A549 (cell line): ENCODE results near the gene PSRC1. TPM values are rescaled to one million over a fixed set of nuclear protein-coding genes. Genes with fewer than 3 reads are reported as not detected.

Experiments
- ATAC-seq, 2 experiments: fragments of 200-7000 bp in 1 of 2; fragments of >200 bp in 1 of 2; cut with Nextera tagmentation in 1 of 2; cut with Tn5 transposase in 1 of 2; 3 replicates each; pipeline versions ENCODE4 v1.8.0 to v1.9.1; 2018 to 2020; ENCODE audit warnings: mild to moderate bottlenecking in 1 of 2, moderate library complexity in 1 of 2
- CTCF ChIA-PET: fragments of 300-600 bp; sonication (Branson Sonifier 250); formaldehyde crosslinking; extraction: SDS; loops from one replicate; lab custom pipeline; 2021; ENCODE audit warnings: antibody characterized with exemption, inconsistent platforms; lab: Yijun Ruan, JAX
- POLR2A ChIA-PET: fragments of 350-600 bp; formaldehyde crosslinking; extraction: SDS; loops from one replicate; lab custom pipeline; 2021; ENCODE audit warnings: antibody characterized with exemption, inconsistent platforms; lab: Yijun Ruan, JAX
- DNase-seq, 2 experiments: peaks; one replicate each; pipeline versions ENCODE4 v3.0.0 to v3.0.0-alpha.2; 2011 to 2016; ENCODE audit warnings: low read depth in 1 of 2, low spot score in 1 of 2
- FAIRE-seq: peaks from 2 replicates; lab custom pipeline; 2011; peaks lifted over from hg19 to GRCh38; lab: Jason Lieb, UNC
- H3K27ac ChIP-seq, 2 experiments: fragments of >200 bp; sonication (Bioruptor Twin); formaldehyde crosslinking; 3 replicates each; pipeline ENCODE4 v1.5.1; 2016 to 2017
- H3K4me1 ChIP-seq: fragments of >200 bp; sonication (Bioruptor Twin); formaldehyde crosslinking; 3 replicates; pipeline ENCODE4 v1.6.1; 2016
- H3K4me2 ChIP-seq: fragments of >200 bp; sonication (Bioruptor Twin); formaldehyde crosslinking; 3 replicates; pipeline ENCODE4 v1.6.1; 2016
- H3K4me3 ChIP-seq: fragments of >200 bp; sonication (Bioruptor Twin); formaldehyde crosslinking; 3 replicates; pipeline ENCODE4 v1.5.1; 2016
- H3K9me3 ChIP-seq: fragments of >200 bp; sonication (Bioruptor Twin); formaldehyde crosslinking; 3 replicates; pipeline ENCODE4 v1.6.1; 2016
- CHD2 ChIP-seq: fragments of 150-350 bp; IDR thresholded peaks from 2 replicates; pipeline ENCODE4 v1.6.1; 2014; ENCODE audit warnings: low read length; ENCODE audit not compliant: partially characterized antibody
- CHD4 ChIP-seq: fragments of 200-600 bp; sonication (generic); IDR thresholded peaks from 2 replicates; pipeline ENCODE4 v1.6.1; 2016; ENCODE audit warnings: antibody characterized with exemption, mild to moderate bottlenecking, borderline replicate concordance
- FOXS1 ChIP-seq: fragments of 250-450 bp; sonication (Bioruptor Pico); IDR thresholded peaks from 2 replicates; pipeline ENCODE4 v1.5.0; 2020; ENCODE audit warnings: mild to moderate bottlenecking, moderate library complexity
- GATA3 ChIP-seq: IDR thresholded peaks from 2 replicates; pipeline ENCODE4 v1.6.1; 2012; ENCODE audit warnings: borderline replicate concordance
- HEYL ChIP-seq: fragments of 250-450 bp; sonication (Bioruptor Pico); IDR thresholded peaks from 2 replicates; pipeline ENCODE4 v1.8.0; 2021; ENCODE audit warnings: mild to moderate bottlenecking, moderate library complexity
- HOXA7 ChIP-seq: fragments of 250-450 bp; sonication (Bioruptor Pico); IDR thresholded peaks from 2 replicates; pipeline ENCODE4 v1.5.0; 2020; ENCODE audit warnings: mild to moderate bottlenecking, moderate library complexity
- JUNB ChIP-seq: fragments of >200 bp; sonication (Bioruptor Twin); formaldehyde crosslinking; IDR thresholded peaks from 2 replicates; pipeline ENCODE4 v1.6.1; 2016
- MAZ ChIP-seq: fragments of 150-350 bp; IDR thresholded peaks from 2 replicates; pipeline ENCODE4 v1.6.1; 2014; ENCODE audit warnings: antibody characterized with exemption, low read depth, low read length, borderline replicate concordance
- NR3C1 ChIP-seq: fragments of >200 bp; sonication (Bioruptor Twin); formaldehyde crosslinking; IDR thresholded peaks from 3 replicates; pipeline ENCODE4 v1.6.1; 2017
- PHF8 ChIP-seq: fragments of 200-600 bp; sonication (generic); IDR thresholded peaks from 2 replicates; pipeline ENCODE4 v1.6.1; 2016; ENCODE audit warnings: low read depth, mild to moderate bottlenecking, antibody characterized with exemption, moderate library complexity, borderline replicate concordance
- POLR2AphosphoS2 ChIP-seq: conservative IDR thresholded peaks from 2 replicates; pipeline ENCODE4 v1.6.1; 2012; ENCODE audit warnings: low read length, improper control_type of control experiment, inconsistent platforms
- RCOR1 ChIP-seq: fragments of 150-350 bp; IDR thresholded peaks from 2 replicates; pipeline ENCODE4 v1.6.1; 2014; ENCODE audit warnings: antibody characterized with exemption, low read length, low read depth
- TFCP2L1 ChIP-seq: fragments of 250-450 bp; sonication (Bioruptor Pico); IDR thresholded peaks from 2 replicates; pipeline ENCODE4 v1.5.0; 2021; ENCODE audit warnings: mild to moderate bottlenecking
- TP53 ChIP-seq: fragments of 250-450 bp; sonication (Bioruptor Pico); IDR thresholded peaks from 2 replicates; pipeline ENCODE4 v1.5.0; 2021; ENCODE audit warnings: mild to moderate bottlenecking, moderate library complexity
- ZC3H11A ChIP-seq: fragments of 450-650 bp; IDR thresholded peaks from 2 replicates; pipeline ENCODE4 v1.6.1; 2014; ENCODE audit warnings: antibody characterized with exemption, mild to moderate bottlenecking
- WGBS: methylation state at CpG from one replicate; pipeline ENCODE4 v1.1.6; 2017; ENCODE audit errors: missing lambda C conversion rate; 5-methylcytosine and 5-hydroxymethylcytosine counted together
- polyA plus RNA-seq, 4 experiments: library from polyadenylated mRNA; depleted of rRNA in 3 of 4; stranded (reverse); fragments of >200 nt; fragmentation: RNase III in 1 of 4; extraction: RNeasy Plus Mini Kit Qiagen cat#74134 plus additional on column Dnase treatment in 1 of 4; gene quantifications; 2 replicates in 3 of 4; 3 replicates in 1 of 4; pipeline ENCODE4 v1.2.3, GENCODE V29; 2011 to 2017
- TF ChIP-seq, protein P1 (sequence below): IDR thresholded peaks from 2 replicates; pipeline ENCODE4 v1.6.1; 2012
- TF ChIP-seq, protein P2 (sequence below): fragments of >200 bp; sonication (Bioruptor Twin); formaldehyde crosslinking; IDR thresholded peaks from 3 replicates; pipeline ENCODE4 v1.5.1; 2016
- TF ChIP-seq, protein P3 (sequence below): fragments of >200 bp; sonication (Bioruptor Twin); formaldehyde crosslinking; IDR thresholded peaks from 3 replicates; pipeline ENCODE4 v1.6.1; 2016
- TF ChIP-seq, protein P4 (sequence below): fragments of 250-450 bp; sonication (Bioruptor Pico); IDR thresholded peaks from 2 replicates; pipeline ENCODE4 v1.5.0; 2021; ENCODE audit warnings: mild to moderate bottlenecking, moderate library complexity, borderline replicate concordance
- TF ChIP-seq, protein P5 (sequence below): fragments of 250-450 bp; sonication (Bioruptor Pico); IDR thresholded peaks from 2 replicates; pipeline ENCODE4 v1.5.0; 2020; ENCODE audit warnings: low read depth, mild to moderate bottlenecking, moderate library complexity

PSRC1 gene
- polyA plus RNA-seq, 2 of the 4 experiments (the other 2 are of a cell fraction) = 15.3 to 21.5 TPM

DNA sequence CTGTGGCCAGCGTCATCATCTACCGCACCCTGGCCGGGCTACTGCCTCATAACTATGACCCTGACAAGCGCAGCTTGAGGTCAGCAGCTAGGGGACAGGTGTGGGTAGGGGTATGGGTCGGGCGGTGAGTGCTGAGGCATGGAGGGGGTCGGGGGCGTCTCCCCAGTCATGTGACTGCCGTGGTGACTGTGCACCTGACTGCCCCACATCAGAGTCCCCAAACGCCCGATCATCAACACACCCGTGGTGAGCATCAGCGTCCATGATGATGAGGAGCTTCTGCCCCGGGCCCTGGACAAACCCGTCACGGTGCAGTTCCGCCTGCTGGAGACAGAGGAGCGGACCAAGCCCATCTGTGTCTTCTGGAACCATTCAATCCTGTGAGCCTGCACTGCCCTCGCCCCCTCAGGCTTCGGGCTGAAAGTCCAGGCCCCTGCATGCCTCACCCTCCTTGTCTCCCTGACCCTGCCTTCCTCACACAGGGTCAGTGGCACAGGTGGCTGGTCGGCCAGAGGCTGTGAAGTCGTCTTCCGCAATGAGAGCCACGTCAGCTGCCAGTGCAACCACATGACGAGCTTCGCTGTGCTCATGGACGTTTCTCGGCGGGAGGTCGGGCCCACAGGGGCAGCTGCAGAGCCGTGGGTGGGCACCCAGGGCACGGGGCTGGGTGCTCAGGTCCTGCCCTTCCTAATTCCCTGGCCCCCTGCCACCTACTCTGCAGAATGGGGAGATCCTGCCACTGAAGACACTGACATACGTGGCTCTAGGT, 13.5 kb downstream of the PSRC1 start:
- no peak for TF ChIP-seq CHD4
- no peak for TF ChIP-seq JUNB
- no peak for TF ChIP-seq HEYL
- no peak for TF ChIP-seq HOXA7 (CRISPR knock-in tag)
- TF ChIP-seq, protein P1, sequence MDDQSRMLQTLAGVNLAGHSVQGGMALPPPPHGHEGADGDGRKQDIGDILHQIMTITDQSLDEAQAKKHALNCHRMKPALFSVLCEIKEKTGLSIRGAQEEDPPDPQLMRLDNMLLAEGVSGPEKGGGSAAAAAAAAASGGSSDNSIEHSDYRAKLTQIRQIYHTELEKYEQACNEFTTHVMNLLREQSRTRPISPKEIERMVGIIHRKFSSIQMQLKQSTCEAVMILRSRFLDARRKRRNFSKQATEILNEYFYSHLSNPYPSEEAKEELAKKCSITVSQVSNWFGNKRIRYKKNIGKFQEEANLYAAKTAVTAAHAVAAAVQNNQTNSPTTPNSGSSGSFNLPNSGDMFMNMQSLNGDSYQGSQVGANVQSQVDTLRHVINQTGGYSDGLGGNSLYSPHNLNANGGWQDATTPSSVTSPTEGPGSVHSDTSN = no peak
- no peak for TF ChIP-seq FOXS1
- TF ChIP-seq, protein P2, sequence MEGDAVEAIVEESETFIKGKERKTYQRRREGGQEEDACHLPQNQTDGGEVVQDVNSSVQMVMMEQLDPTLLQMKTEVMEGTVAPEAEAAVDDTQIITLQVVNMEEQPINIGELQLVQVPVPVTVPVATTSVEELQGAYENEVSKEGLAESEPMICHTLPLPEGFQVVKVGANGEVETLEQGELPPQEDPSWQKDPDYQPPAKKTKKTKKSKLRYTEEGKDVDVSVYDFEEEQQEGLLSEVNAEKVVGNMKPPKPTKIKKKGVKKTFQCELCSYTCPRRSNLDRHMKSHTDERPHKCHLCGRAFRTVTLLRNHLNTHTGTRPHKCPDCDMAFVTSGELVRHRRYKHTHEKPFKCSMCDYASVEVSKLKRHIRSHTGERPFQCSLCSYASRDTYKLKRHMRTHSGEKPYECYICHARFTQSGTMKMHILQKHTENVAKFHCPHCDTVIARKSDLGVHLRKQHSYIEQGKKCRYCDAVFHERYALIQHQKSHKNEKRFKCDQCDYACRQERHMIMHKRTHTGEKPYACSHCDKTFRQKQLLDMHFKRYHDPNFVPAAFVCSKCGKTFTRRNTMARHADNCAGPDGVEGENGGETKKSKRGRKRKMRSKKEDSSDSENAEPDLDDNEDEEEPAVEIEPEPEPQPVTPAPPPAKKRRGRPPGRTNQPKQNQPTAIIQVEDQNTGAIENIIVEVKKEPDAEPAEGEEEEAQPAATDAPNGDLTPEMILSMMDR = no peak
- no peak for FAIRE-seq
- no peaks in the 10 kb centered on the region for H3K9me3 ChIP-seq
- WGBS = 90% methylated on average over 26 of the region's 33 CpGs
- ChIA-PET CTCF (interaction anchor here (1.1 to 1.3 kb wide), 4 partner anchors 9 to 131 kb away, joined by 3 to 7 read pairs (median 6); partner anchors contain the start of gene SORT1), POLR2A (no interaction called here)
- no peak overlapping the region for H3K27ac ChIP-seq
- no peak overlapping the region for H3K4me3 ChIP-seq
- ATAC-seq = no peak
- peaks cover 21% of the 10 kb centered on the region for H3K4me1 ChIP-seq
- H3K4me2 ChIP-seq = no peak overlapping the region
- no peak for DNase-seq

DNA sequence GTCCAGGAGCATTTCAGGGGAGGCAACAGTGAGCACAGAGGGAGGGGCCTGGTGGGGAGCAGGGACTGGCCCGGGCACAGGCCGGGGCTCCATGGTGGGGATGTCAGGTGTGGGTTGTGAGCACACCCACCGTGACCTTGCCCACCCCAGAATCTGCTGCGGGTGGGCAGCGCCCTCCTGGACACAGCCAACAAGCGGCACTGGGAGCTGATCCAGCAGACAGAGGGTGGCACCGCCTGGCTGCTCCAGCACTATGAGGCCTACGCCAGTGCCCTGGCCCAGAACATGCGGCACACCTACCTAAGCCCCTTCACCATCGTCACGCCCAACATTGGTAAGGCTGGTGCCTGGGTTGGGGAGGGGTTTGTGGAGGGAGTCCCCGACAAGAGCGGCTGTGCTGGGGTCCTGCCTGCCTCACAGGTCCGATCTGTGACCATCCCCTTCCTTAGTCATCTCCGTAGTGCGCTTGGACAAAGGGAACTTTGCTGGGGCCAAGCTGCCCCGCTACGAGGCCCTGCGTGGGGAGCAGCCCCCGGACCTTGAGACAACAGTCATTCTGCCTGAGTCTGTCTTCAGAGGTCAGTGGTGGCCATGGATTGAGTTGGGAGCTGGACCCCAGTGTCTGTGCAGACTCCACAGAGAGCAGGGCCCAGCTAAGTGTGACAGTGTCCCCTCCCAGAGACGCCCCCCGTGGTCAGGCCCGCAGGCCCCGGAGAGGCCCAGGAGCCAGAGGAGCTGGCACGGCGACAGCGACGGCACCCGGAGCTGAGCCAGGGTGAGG, 14.3 kb downstream of the PSRC1 start:
- Histone ChIP-seq H3K4me2 (no peak overlapping the region), H3K4me3 (no peak overlapping the region), H3K9me3 (no peaks in the 10 kb centered on the region), H3K4me1 (peaks cover 13% of the 10 kb centered on the region), H3K27ac (no peak overlapping the region)
- TF ChIP-seq POLR2AphosphoS2 (no peak), RCOR1 (no peak), GATA3 (no peak)
- FAIRE-seq (no peak), ATAC-seq (no peak), DNase-seq (no peak)
- ChIA-PET CTCF (interaction anchor here (0.6 to 2.1 kb wide), 8 partner anchors 9 to 264 kb away, joined by 3 to 8 read pairs (median 4); partner anchors contain the start of gene SORT1), POLR2A (no interaction called here)
- 92% methylated on average over 6 of the region's 29 CpGs for whole genome bisulfite sequencing

DNA sequence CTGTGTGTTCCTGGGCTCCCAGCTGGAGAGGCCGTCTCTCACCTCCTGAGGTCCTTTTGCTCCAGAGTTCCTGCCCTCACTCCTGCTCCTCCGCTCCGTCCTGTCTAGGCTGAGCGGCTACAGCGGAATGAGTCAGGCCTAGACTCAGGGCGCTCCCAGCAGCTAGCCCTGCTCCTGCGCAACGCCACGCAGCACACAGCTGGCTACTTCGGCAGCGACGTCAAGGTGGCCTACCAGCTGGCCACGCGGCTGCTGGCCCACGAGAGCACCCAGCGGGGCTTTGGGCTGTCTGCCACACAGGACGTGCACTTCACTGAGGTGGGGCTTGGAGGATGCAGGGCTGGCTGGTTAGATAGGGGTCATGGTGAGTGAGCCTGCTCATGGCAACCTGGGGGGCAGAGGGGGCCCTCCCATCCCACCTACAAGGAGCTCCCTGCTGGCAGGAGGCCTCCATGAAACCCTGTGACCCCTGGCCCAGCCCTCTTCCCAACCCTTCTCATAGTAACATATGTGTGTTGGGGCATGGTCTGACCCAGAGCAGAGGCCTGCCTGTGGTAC, 15.1 kb downstream of the PSRC1 start:
- DNase-seq = no peak
- no peak for ATAC-seq
- WGBS = 87% methylated on average over 5 of the region's 17 CpGs
- FAIRE-seq = no peak
- H3K4me2 ChIP-seq = no peak overlapping the region
- no peaks in the 10 kb centered on the region for H3K9me3 ChIP-seq
- CTCF ChIA-PET = interaction anchor here (0.6 to 2.1 kb wide), 3 partner anchors 14 to 391 kb away, joined by 3 to 8 read pairs (median 3); partner anchors contain the start of gene GPSM2
- POLR2A ChIA-PET = no interaction called here
- no peak for TF ChIP-seq ZC3H11A
- TF ChIP-seq, protein P3, sequence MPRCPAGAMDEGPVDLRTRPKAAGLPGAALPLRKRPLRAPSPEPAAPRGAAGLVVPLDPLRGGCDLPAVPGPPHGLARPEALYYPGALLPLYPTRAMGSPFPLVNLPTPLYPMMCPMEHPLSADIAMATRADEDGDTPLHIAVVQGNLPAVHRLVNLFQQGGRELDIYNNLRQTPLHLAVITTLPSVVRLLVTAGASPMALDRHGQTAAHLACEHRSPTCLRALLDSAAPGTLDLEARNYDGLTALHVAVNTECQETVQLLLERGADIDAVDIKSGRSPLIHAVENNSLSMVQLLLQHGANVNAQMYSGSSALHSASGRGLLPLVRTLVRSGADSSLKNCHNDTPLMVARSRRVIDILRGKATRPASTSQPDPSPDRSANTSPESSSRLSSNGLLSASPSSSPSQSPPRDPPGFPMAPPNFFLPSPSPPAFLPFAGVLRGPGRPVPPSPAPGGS = no peak
- no peak for TF ChIP-seq TFCP2L1 (CRISPR knock-in tag)
- no peak for TF ChIP-seq JUNB
- TF ChIP-seq, protein P1 = no peak
- TF ChIP-seq, protein P4, sequence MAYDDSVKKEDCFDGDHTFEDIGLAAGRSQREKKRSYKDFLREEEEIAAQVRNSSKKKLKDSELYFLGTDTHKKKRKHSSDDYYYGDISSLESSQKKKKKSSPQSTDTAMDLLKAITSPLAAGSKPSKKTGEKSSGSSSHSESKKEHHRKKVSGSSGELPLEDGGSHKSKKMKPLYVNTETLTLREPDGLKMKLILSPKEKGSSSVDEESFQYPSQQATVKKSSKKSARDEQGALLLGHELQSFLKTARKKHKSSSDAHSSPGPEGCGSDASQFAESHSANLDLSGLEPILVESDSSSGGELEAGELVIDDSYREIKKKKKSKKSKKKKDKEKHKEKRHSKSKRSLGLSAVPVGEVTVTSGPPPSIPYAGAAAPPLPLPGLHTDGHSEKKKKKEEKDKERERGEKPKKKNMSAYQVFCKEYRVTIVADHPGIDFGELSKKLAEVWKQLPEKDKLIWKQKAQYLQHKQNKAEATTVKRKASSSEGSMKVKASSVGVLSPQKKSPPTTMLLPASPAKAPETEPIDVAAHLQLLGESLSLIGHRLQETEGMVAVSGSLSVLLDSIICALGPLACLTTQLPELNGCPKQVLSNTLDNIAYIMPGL (CRISPR knock-in tag) = no peak
- no peak for TF ChIP-seq NR3C1
- TF ChIP-seq CHD2 = no peak
- TF ChIP-seq, protein P5, sequence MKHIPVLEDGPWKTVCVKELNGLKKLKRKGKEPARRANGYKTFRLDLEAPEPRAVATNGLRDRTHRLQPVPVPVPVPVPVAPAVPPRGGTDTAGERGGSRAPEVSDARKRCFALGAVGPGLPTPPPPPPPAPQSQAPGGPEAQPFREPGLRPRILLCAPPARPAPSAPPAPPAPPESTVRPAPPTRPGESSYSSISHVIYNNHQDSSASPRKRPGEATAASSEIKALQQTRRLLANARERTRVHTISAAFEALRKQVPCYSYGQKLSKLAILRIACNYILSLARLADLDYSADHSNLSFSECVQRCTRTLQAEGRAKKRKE = no peak
- TF ChIP-seq TP53 (CRISPR knock-in tag) = no peak
- no peak for TF ChIP-seq PHF8
- no peak for TF ChIP-seq MAZ
- no peak for TF ChIP-seq POLR2AphosphoS2
- no peak overlapping the region for H3K4me3 ChIP-seq
- no peak overlapping the region for H3K27ac ChIP-seq
- H3K4me1 ChIP-seq = peaks cover 5% of the 10 kb centered on the region
